Heart left ventricle (tissue), 16 donors: ENCODE data around the gene OR9G4. TPM values are rescaled to one million over a fixed set of nuclear protein-coding genes. Genes with fewer than 3 reads are reported as not detected.

Experiments used
- ATAC-seq, 4 donors: fragments of 200-7000 bp; cut with Tn5 transposase; one replicate each; pipeline ENCODE4 v1.9.1; 2020 to 2022; ENCODE audit warnings: moderate library complexity in 4 of 4, mild to moderate bottlenecking in 3 of 4, moderate number of reproducible peaks in 1 of 4
- DNase-seq, 5 donors: peaks; one replicate each; pipeline ENCODE4 v3.0.0-alpha.2; 2020
- H3K27ac ChIP-seq, 12 donors: fragments of 200-600 bp; sonication (generic) in 4 of 12; one replicate each; pipeline versions ENCODE4 v1.5.0 to v1.8.0; 2016 to 2022; ENCODE audit warnings: mild to moderate bottlenecking in 2 of 12
- H3K27me3 ChIP-seq, 9 donors: fragments of 200-600 bp; sonication (generic) in 2 of 9; one replicate each; pipeline versions ENCODE4 v1.5.1 to v1.8.0; 2016 to 2022; ENCODE audit warnings: mild to moderate bottlenecking in 3 of 9
- H3K36me3 ChIP-seq, 9 donors: fragments of 200-600 bp; sonication (generic) in 2 of 9; one replicate each; pipeline versions ENCODE4 v1.5.0 to v1.8.0; 2018 to 2022; ENCODE audit warnings: mild to moderate bottlenecking in 2 of 9
- H3K4me1 ChIP-seq, 12 donors: fragments of 200-600 bp; sonication (generic) in 4 of 12; one replicate each; pipeline versions ENCODE4 v1.5.0 to v1.8.0; 2016 to 2022; ENCODE audit warnings: mild to moderate bottlenecking in 3 of 12
- H3K4me3 ChIP-seq, 12 donors: fragments of 200-600 bp; sonication (generic) in 4 of 12; one replicate each; pipeline versions ENCODE4 v1.5.0 to v1.8.0; 2017 to 2022; ENCODE audit warnings: mild to moderate bottlenecking in 9 of 12, moderate library complexity in 4 of 12
- H3K9me3 ChIP-seq, 12 donors: fragments of 200-600 bp; sonication (generic) in 4 of 12; one replicate each; pipeline versions ENCODE4 v1.5.0 to v1.8.0; 2016 to 2022; ENCODE audit warnings: mild to moderate bottlenecking in 1 of 12
- CTCF ChIP-seq, 12 donors: fragments of 200-600 bp; sonication (generic) in 4 of 12; IDR thresholded peaks; one replicate each; pipeline versions ENCODE4 v1.5.0 to v1.8.0; 2018 to 2022; ENCODE audit warnings: antibody characterized with exemption in 12 of 12, mild to moderate bottlenecking in 5 of 12
- POLR2A ChIP-seq, 2 donors: fragments of 450-650 bp; IDR thresholded peaks; one replicate each; pipeline ENCODE4 v1.6.1; 2017; ENCODE audit warnings: antibody characterized with exemption in 2 of 2, mild to moderate bottlenecking in 2 of 2, moderate library complexity in 2 of 2
- WGBS, 4 donors: extraction: QIAGEN DNeasy Blood & Tissue Kit in 2 of 4; methylation state at CpG; one replicate each; pipeline versions ENCODE4 v1.1.5 to v1.1.7; 2013 to 2018; 5-methylcytosine and 5-hydroxymethylcytosine counted together
- intact Hi-C, 10 donors: fragments of 100-400 bp; cut with DNase I; formaldehyde crosslinking; loops; one replicate each; pipeline versions ENCODE4 v1.11.1 to v1.14.2; 2022
- long read RNA-seq, 3 donors: library from polyadenylated mRNA; unstranded; transcript quantifications; one replicate each; pipeline ENCODE4 v2.0.0, GENCODE V29; 2020 to 2021
- polyA plus RNA-seq, 2 donors: library from polyadenylated mRNA; stranded (reverse); fragments of 200-250 nt; gene quantifications; one replicate each; pipeline ENCODE4 v1.2.3, GENCODE V29; 2013
- total RNA-seq, 9 donors: library from RNA; depleted of rRNA in 2 of 9; stranded (reverse); fragments of >200 nt in 2 of 9; fragmentation: NEBNext Ultra II Directional in 3 of 9; extraction: Animal tissue kit (Norgen Biotek cat#: 25700) in 3 of 9; gene quantifications; one replicate each; pipeline versions ENCODE4 v1.1.0 to v1.2.4, GENCODE V29; 2016 to 2023
- donor health status: ischemic (EF 13 %, LVEDD 7.1; RV severe dilation, severe dysfunction).
- donor health status: healthy with polysubstance abuse.
- donor health status: DM: no; HTN: yes; CAD: no.
- donor health status: DM: no; HTN: no; CAD: no.
- donor health status: ischemic (EF 25% LVEDD 6.9; RV normal size, moderate dysfunction).
- donor health status: ischemic (EF 25% LVEDD 5.7; RV mildly dilated, moderate dysfunction).
- donor health status: healthy.
- donor health status: DM: yes; HTN: yes; CAD: no.
- donor health status: ischemic (EF 35%, LVEDD 5.7; RV mildly dilated, moderate dysfunction).
- donor health status: nonischemic (EF 11% LVEDD 7.7; RV severe dilation, severe dysfunction).
- donor health status: DM: yes; HTN: yes; CAD: no.
- donor health status: PGD.
- donor health status: ischemic (EF 29% LVEDD 5.4; RV normal size, mild dysfunction).
- donor health status: nonischemic (EF 23%, LVEDD 6.1; RV moderate dilation, normal function).

Gene OR9G4
- total RNA-seq (not detected), polyA plus RNA-seq (not detected)
- long read RNA-seq, donor 1, result 0 reads
- long read RNA-seq, donor 2, result 0 reads
- long read RNA-seq, donor 3, result 0 reads

GRCh38 chr11:56748597-56748996 lies at the start of gene OR9G4:
Gene OR9G4, minus strand, starts transcription at chr11:56748697. Its CDS starts 4,931 bp downstream, at chr11:56743766.
- no peak for ATAC-seq
- no peak for TF ChIP-seq CTCF (IDR thresholded peaks at IDR 0.05)
- no peak for TF ChIP-seq POLR2A (IDR thresholded peaks at IDR 0.05)
- DNase-seq, result no peak
- intact Hi-C loops, result no loop called here
- Histone ChIP-seq H3K4me1 (no peaks in the 10 kb centered on the region), H3K4me3 (no peak within 1 kb of the TSS), H3K27me3 (no peaks in the 10 kb centered on the region), H3K36me3 (no peaks in the 10 kb centered on the region), H3K27ac (no peak within 1 kb of the TSS), H3K9me3 (peaks cover 0 to 8% (median 0%) of the 10 kb centered on the region in 12 donors)
- 49 to 68% (median 61%) methylated on average over 1 of the region's 1 CpG for WGBS, 4 donors

- peak; percentile 27 to 65 (median 57) for TF ChIP-seq CTCF (IDR thresholded peaks at IDR 0.05)
- no peak for TF ChIP-seq POLR2A (IDR thresholded peaks at IDR 0.05)
- DNase-seq, result no peak
- Histone ChIP-seq H3K9me3 (peaks cover 0 to 4% (median 0%) of the 10 kb centered on the region in 12 donors), H3K27ac (no peak overlapping the region), H3K27me3 (peaks cover 0 to 7% (median 0%) of the 10 kb centered on the region in 9 donors), H3K36me3 (no peaks in the 10 kb centered on the region), H3K4me1 (no peaks in the 10 kb centered on the region), H3K4me3 (no peak overlapping the region)
- WGBS, 4 donors, result 10 to 16% (median 12%) methylated on average over 6 of the region's 6 CpGs
- ATAC-seq, result no peak
- intact Hi-C loops, result loop anchor here in 8 of 10 donors (5.0 to 10.0 kb wide), 5 partner anchors 159 to 841 kb away; no protein-coding TSS in a partner anchor
These were observed 35.0 kb upstream of the OR9G4 start for GRCh38 chr11:56783448-56784041.

DNA sequence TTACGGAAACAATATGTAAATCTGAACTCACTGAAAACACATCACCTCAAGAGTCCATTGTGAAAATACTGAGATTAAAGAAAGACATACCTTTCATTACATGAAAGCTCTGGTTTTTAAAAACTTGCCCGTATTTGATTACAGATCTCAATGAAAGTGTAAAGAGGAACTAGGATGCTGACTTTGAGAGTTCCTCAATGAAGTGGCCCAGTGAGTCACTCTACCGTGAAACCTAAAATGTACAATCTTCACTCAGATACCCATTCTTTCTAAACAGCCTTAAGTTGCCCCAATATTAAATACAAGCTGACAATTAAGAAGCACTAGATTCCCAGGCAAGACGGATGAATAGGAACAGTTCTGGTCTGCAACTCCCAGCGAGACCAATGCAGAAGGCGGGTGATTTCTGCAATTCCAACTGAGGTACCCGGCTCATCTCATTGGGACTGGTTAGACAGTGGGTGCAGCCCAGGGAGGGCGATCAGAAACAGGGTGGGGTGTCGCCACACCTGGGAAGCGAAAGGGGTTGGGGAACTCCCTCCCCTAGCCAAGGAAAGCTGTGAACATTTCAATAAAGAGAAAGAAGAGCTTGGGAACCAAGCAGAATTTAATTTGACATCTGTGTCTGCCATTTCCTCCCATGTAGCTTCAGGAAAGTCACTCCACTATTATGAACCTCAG lies 33.8 kb upstream of the OR9G4 start:
- Histone ChIP-seq H3K9me3 (peaks cover 0 to 4% (median 0%) of the 10 kb centered on the region in 12 donors), H3K36me3 (no peaks in the 10 kb centered on the region), H3K27ac (no peak overlapping the region), H3K4me1 (no peaks in the 10 kb centered on the region), H3K4me3 (no peak overlapping the region), H3K27me3 (peaks cover 0 to 7% (median 0%) of the 10 kb centered on the region in 9 donors)
- intact Hi-C loops, result loop anchor here in 8 of 10 donors (5.0 to 10.0 kb wide), 5 partner anchors 158 to 840 kb away; no protein-coding TSS in a partner anchor
- 87 to 89% (median 89%) methylated on average over 10 of the region's 10 CpGs for WGBS, 4 donors
- TF ChIP-seq CTCF (IDR thresholded peaks at IDR 0.05) (no peak), POLR2A (IDR thresholded peaks at IDR 0.05) (no peak)
- DNase-seq (no peak), ATAC-seq (no peak)

- no peak for TF ChIP-seq POLR2A (IDR thresholded peaks at IDR 0.05)
- TF ChIP-seq CTCF (IDR thresholded peaks at IDR 0.05), result no peak
- H3K4me1 ChIP-seq, result no peaks in the 10 kb centered on the region
- no peak overlapping the region for H3K4me3 ChIP-seq
- DNase-seq, result no peak
- H3K27ac ChIP-seq, result no peak overlapping the region
- H3K27me3 ChIP-seq, result peaks cover 0 to 7% (median 0%) of the 10 kb centered on the region in 9 donors
- H3K36me3 ChIP-seq, result no peaks in the 10 kb centered on the region
- no peaks in the 10 kb centered on the region for H3K9me3 ChIP-seq
- ATAC-seq, result no peak
- intact Hi-C loops, result loop anchor here in 2 of 10 donors (5.0 to 10.0 kb wide), 2 partner anchors 150 to 152 kb away; no protein-coding TSS in a partner anchor
These were observed 28.3 kb upstream of the OR9G4 start for GRCh38 chr11:56776809-56777208.
